Posterior vena cava (tissue), 2 donors: ENCODE measurements around the gene PRKAG2. TPM values are rescaled to one million over a fixed set of nuclear protein-coding genes. Genes with fewer than 3 reads are reported as not detected.
"Not testable (repeated sequence)": the region's sequence is repeated elsewhere in the genome, so short reads cannot be mapped to it uniquely, and the experiment has no call there.

ENCODE experiments used
- DNase-seq: peaks from one replicate; pipeline ENCODE4 v3.0.0-alpha.2; 2020; ENCODE audit warnings: low spot score
- intact Hi-C, 2 donors: fragments of 100-400 bp; cut with DNase I; formaldehyde crosslinking; loops; one replicate each; pipeline versions ENCODE4 v1.14.1 to v1.14.2; 2022 to 2023
- total RNA-seq, 2 donors: library from RNA; stranded (reverse); fragmentation: NEBNext Ultra II Directional; extraction: Animal tissue kit (Norgen Biotek cat#: 25700); gene quantifications; one replicate each; pipeline ENCODE4 v1.2.1, GENCODE V29; 2021
- donor health status: DM: yes; HTN: yes; CAD: no.
- donor health status: DM: yes; HTN: yes; CAD: no.

The PRKAG2 gene
- total RNA-seq, 2 donors from 2014 or later, result 91.8 to 94.2 TPM

GRCh38 chr7:151830121-151830830 is 46.6 kb downstream of the PRKAG2 start:
- DNase-seq, result peak; percentile 79
- intact Hi-C loops, result no loop called here

- peak; percentile 43 for DNase-seq
- intact Hi-C loops, result no loop called here
Measured at GRCh38 chr7:151829707-151830106, 47.2 kb downstream of the PRKAG2 start.

- DNase-seq, result peak; percentile 15
- intact Hi-C loops, result no loop called here
Measured at GRCh38 chr7:151827620-151828019, 49.3 kb downstream of the PRKAG2 start.

GRCh38 chr7:151826316-151826715 is 50.6 kb downstream of the PRKAG2 start:
- DNase-seq, result not testable (repeated sequence)

GRCh38 chr7:151825721-151826120 is 51.2 kb downstream of the PRKAG2 start:
- intact Hi-C loops, result no loop called here
- DNase-seq, result peak; percentile 42

More at GRCh38 chr7:151826316-151826715, 50.6 kb downstream of the PRKAG2 start:
- intact Hi-C loops, result not testable (repeated sequence)

GRCh38 chr7:151824373-151824933 is 52.5 kb downstream of the PRKAG2 start:
- intact Hi-C loops, result no loop called here
- DNase-seq, result peak; percentile 52

- peak; percentile 18 for DNase-seq
- intact Hi-C loops, result no loop called here
Measured at GRCh38 chr7:151823566-151824372, 53.1 kb downstream of the PRKAG2 start.

GRCh38 chr7:151822541-151823181 is 54.3 kb downstream of the PRKAG2 start:
- peak; percentile 80 for DNase-seq
- intact Hi-C loops, result no loop called here

- peak; percentile 22 for DNase-seq
- intact Hi-C loops, result no loop called here
Measured at GRCh38 chr7:151821806-151822540, 54.9 kb downstream of the PRKAG2 start.

- intact Hi-C loops, result no loop called here
- peak; percentile 53 for DNase-seq
Measured at GRCh38 chr7:151821226-151821625, 55.7 kb downstream of the PRKAG2 start.

GRCh38 chr7:151820491-151821105 is 56.3 kb downstream of the PRKAG2 start:
- intact Hi-C loops, result no loop called here

GRCh38 chr7:151819866-151820265 is 57.0 kb downstream of the PRKAG2 start:
- intact Hi-C loops, result no loop called here
- DNase-seq, result peak; percentile 31

More at GRCh38 chr7:151820491-151821105, 56.3 kb downstream of the PRKAG2 start:
- DNase-seq, result peak; percentile 56

- peak; percentile 80 for DNase-seq
- intact Hi-C loops, result no loop called here
Measured at GRCh38 chr7:151818674-151819519, 58.0 kb downstream of the PRKAG2 start.

- DNase-seq, result peak; percentile 67
- intact Hi-C loops, result no loop called here
Measured at GRCh38 chr7:151817981-151818673, 58.8 kb downstream of the PRKAG2 start.

- DNase-seq, result peak; percentile 64
- intact Hi-C loops, result no loop called here
Measured at GRCh38 chr7:151817315-151817690, 59.6 kb downstream of the PRKAG2 start.

GRCh38 chr7:151816562-151817314 is 60.2 kb downstream of the PRKAG2 start:
- intact Hi-C loops, result no loop called here
- peak; percentile 69 for DNase-seq
